ENCODE data around the gene STARD8. TPM values are rescaled to one million over a fixed set of nuclear protein-coding genes. Genes with fewer than 3 reads are reported as not detected.

Gene STARD8
- total RNA-seq, 3 donors from 2014 or later: 1.2 to 5.5 (median 4.5) TPM

DNA sequence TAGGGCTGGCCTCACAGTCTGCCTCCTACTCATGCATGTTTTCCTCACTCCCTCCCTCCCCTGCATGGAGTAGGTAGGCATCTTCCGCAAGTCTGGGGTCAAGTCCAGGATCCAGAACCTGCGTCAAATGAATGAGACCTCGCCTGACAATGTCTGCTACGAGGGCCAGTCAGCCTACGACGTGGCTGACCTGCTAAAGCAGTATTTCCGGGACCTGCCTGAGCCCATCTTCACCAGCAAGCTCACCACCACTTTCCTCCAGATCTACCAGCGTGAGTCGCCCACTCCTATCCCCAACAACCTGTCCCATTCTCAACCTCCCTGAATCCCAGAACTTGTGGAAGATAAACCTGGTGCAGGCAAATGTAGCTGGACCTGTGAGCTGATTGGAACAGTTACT lies 73.4 kb downstream of the STARD8 start:
- Histone ChIP-seq H3K4me1 (ENCODE audit: low read depth) (no peaks in the 10 kb centered on the region), H3K36me3 (ENCODE audit: low read depth) (no peaks in the 10 kb centered on the region), H3K4me3 (no peak overlapping the region), H3K9me3 (no peaks in the 10 kb centered on the region)
- intact Hi-C loops (cut with DNase I, micrococcal nuclease): no loop called here
- no peak for DNase-seq
- TF ChIP-seq, protein P1, sequence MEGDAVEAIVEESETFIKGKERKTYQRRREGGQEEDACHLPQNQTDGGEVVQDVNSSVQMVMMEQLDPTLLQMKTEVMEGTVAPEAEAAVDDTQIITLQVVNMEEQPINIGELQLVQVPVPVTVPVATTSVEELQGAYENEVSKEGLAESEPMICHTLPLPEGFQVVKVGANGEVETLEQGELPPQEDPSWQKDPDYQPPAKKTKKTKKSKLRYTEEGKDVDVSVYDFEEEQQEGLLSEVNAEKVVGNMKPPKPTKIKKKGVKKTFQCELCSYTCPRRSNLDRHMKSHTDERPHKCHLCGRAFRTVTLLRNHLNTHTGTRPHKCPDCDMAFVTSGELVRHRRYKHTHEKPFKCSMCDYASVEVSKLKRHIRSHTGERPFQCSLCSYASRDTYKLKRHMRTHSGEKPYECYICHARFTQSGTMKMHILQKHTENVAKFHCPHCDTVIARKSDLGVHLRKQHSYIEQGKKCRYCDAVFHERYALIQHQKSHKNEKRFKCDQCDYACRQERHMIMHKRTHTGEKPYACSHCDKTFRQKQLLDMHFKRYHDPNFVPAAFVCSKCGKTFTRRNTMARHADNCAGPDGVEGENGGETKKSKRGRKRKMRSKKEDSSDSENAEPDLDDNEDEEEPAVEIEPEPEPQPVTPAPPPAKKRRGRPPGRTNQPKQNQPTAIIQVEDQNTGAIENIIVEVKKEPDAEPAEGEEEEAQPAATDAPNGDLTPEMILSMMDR (IDR thresholded peaks at IDR 0.05): no peak
- ATAC-seq: no peak

DNA sequence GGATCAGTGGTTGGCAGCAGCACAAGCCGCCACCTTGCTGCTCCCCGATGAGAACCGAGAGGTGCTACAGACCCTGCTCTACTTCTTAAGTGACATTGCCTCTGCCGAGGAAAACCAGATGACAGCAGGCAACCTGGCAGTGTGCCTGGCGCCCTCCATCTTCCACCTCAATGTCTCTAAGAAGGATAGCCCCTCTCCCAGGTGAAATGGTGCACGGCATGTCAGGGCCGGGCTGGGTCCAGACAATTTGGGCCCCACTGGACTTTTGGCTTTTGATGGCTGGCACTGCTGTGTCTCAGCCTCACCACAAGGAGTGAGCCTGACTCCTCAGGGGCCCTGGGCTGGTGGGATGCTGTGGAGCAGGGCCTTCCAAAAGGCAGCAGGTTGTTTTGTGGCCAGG lies 74.1 kb downstream of the STARD8 start:
- TF ChIP-seq, protein P1 (IDR thresholded peaks at IDR 0.05): no peak
- Histone ChIP-seq H3K4me3 (no peak overlapping the region), H3K9me3 (no peaks in the 10 kb centered on the region), H3K36me3 (ENCODE audit: low read depth) (no peaks in the 10 kb centered on the region), H3K4me1 (ENCODE audit: low read depth) (no peaks in the 10 kb centered on the region)
- intact Hi-C loops (cut with DNase I, micrococcal nuclease): no loop called here
- no peak for ATAC-seq
- no peak for DNase-seq

DNA sequence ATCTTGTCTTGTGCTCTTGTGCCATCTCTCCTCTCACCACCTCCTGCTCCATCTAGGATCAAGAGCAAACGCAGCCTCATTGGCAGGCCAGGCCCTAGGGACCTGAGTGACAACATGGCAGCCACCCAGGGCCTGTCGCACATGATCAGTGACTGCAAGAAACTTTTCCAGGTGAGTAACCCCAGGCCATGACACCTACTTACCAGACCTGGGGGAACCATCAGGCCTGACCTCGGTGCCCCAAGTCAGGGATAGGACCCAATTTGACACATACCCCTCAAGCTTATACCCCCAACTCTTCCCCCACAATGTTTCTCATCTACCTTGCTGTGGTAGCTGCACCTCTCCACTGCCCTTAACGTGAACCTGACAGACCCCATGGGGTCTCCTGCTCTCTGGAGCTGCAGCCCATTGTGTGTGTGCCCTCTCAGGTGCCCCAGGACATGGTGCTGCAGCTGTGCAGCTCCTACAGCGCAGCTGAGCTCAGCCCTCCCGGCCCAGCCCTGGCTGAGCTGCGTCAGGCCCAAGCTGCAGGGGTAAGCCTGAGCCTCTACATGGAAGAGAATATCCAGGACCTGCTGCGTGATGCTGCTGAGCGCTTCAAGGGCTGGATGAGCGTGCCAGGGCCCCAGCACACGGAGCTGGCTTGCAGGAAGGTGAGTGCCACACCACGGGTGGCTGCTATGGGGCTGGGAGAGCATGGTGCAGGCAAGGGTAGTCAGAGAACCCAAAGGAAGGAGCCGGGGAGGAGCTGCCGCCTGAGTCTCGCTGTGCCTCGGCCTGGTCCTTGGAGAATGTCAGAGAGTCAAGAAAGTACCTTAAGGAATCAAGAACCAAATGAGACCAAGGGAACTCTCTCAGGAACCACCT lies 74.8 kb downstream of the STARD8 start:
- DNase-seq: no peak
- intact Hi-C loops (cut with DNase I, micrococcal nuclease): no loop called here
- H3K4me1 ChIP-seq (ENCODE audit: low read depth): no peaks in the 10 kb centered on the region
- H3K4me3 ChIP-seq: no peak overlapping the region
- ATAC-seq: no peak
- TF ChIP-seq, protein P1 (IDR thresholded peaks at IDR 0.05): no peak
- no peaks in the 10 kb centered on the region for H3K9me3 ChIP-seq
- no peaks in the 10 kb centered on the region for H3K36me3 ChIP-seq (ENCODE audit: low read depth)

DNA sequence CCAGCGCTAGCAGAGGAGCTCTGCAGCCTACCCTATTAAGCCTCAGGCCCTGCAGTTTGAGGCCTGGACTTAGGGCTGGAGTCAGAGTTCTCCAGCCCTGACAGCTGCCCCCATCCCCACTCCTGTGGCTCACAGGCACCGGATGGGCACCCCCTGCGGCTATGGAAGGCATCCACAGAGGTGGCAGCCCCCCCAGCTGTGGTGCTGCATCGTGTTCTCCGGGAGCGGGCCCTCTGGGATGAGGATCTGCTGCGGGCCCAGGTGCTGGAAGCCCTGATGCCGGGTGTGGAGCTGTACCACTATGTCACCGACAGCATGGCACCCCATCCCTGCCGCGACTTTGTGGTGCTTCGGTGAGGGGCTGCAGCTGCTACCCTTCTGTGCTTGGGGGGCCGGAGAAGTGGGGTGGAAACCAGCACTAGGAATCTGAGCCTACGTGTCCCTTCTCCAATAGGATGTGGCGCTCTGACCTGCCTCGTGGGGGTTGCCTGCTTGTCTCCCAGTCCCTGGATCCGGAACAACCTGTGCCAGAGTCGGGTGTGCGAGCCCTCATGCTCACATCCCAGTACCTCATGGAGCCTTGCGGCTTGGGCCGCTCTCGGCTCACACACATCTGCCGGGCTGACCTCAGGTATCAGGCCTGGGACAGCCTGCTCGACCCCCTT lies 76.2 kb downstream of the STARD8 start:
- TF ChIP-seq, protein P1 (IDR thresholded peaks at IDR 0.05): no peak
- H3K4me3 ChIP-seq: no peak overlapping the region
- ATAC-seq (no peak), DNase-seq (no peak)
- H3K9me3 ChIP-seq: no peaks in the 10 kb centered on the region
- no peaks in the 10 kb centered on the region for H3K4me1 ChIP-seq (ENCODE audit: low read depth)
- H3K36me3 ChIP-seq (ENCODE audit: low read depth): no peaks in the 10 kb centered on the region
- intact Hi-C loops (cut with DNase I, micrococcal nuclease): no loop called here

DNA sequence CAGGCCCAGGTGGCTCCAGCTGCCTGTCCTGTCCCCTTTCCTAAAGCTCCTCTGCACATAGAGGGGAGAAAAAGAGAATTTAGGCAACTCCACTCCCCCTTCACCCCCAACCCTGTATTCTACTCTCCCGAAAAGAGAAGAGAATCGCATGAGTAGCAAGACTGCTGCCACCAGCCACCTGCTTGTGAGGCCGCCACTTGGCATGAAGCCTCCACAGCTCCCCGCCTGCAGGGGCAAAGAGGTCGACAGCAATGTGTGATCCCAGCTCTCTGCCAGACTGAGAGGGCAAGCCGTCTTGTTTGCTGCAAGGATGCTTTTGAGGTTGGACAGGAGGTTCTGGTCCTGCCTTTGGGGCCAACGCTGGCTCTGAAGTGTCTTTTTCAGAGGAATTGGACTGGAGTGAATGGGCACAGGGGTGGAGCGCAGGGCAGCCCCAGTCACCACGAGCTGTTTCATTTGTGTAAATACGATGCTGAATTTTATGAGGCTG lies 77.1 kb downstream of the STARD8 start:
- no peaks in the 10 kb centered on the region for H3K4me1 ChIP-seq (ENCODE audit: low read depth)
- no peaks in the 10 kb centered on the region for H3K36me3 ChIP-seq (ENCODE audit: low read depth)
- intact Hi-C loops (cut with DNase I, micrococcal nuclease): no loop called here
- TF ChIP-seq, protein P1 (IDR thresholded peaks at IDR 0.05): no peak
- no peak overlapping the region for H3K4me3 ChIP-seq
- ATAC-seq (no peak), DNase-seq (no peak)
- H3K9me3 ChIP-seq: no peaks in the 10 kb centered on the region
